ENCODE results near the gene BLOC1S3.
A peak's percentile ranks its signal among the peaks of the same experiment; 100 is the strongest.

The BLOC1S3 gene, protein sequence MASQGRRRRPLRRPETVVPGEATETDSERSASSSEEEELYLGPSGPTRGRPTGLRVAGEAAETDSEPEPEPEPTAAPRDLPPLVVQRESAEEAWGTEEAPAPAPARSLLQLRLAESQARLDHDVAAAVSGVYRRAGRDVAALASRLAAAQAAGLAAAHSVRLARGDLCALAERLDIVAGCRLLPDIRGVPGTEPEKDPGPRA

GRCh38 chr19:45178262-45179071, at the start of gene BLOC1S3:
BLOC1S3 (plus strand) TSS chr19:45178784; CDS start chr19:45179297, 513 bp downstream.
- DNase-seq (ENCODE audit: low spot score) = peak; percentile 94

- DNase-seq (ENCODE audit: low spot score) = no peak
Observed at GRCh38 chr19:45128806-45129205, 49.8 kb upstream of the BLOC1S3 start.

DNA sequence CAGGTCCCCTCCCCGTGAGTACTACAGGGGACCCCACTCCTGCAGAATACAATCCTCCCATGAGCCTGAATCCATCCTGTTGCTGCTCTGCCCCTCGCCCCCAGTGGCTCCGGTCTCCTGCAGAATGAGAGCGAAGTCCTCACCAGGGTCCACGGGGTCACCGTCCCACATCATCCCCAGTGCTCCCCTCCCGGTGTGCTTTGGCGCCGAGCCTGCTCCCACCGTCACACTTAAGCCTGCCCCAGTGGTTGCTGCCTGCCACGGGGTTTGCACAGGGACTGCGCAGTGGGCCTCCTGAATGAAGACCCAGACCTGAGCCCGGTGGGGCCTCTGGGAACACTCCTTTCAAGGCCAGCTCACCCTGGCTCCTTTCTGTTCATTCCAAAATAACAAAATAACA, 48.3 kb upstream of the BLOC1S3 start:
- no peak for DNase-seq (ENCODE audit: low spot score)

GRCh38 chr19:45130888-45131615, 47.5 kb upstream of the BLOC1S3 start:
- DNase-seq (ENCODE audit: low spot score) = no peak

- DNase-seq (ENCODE audit: low spot score) = no peak
Observed at GRCh38 chr19:45133661-45134060, 44.9 kb upstream of the BLOC1S3 start.

DNA sequence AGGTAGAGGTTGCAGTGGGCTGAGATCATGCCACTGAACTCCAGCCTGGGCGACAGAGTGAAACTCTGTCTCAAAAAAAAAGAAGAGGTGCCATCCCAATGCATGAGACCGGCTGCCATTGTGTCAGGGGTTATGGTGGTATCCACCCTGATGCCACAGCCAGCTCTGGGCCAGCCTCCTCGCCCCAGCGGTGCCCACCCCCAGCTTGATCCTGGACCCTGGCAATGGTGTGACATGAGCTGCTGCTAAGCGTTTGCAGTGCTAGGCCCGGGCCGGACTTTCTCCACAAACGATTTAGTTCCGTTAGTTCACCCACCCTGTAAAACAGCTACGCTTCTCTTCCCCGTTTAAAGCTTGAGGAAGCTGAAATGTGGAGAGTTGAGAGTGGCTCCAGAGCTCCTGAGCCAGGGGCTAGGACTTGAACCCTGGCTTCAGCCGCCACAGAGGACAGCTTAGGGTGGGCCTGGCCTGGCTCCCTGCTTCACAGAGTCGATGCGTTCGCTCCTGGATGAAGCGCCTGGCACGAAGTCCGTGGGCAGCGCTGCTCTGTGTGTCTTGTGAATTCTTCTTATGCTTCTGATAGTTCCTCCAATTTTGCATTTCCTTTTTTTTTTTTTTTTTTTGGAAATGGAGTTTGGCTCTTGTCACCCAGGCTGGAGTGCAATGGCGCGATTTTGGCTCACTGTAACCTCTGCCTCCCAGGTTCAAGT, 43.3 kb upstream of the BLOC1S3 start:
- DNase-seq (ENCODE audit: low spot score) = no peak

DNA sequence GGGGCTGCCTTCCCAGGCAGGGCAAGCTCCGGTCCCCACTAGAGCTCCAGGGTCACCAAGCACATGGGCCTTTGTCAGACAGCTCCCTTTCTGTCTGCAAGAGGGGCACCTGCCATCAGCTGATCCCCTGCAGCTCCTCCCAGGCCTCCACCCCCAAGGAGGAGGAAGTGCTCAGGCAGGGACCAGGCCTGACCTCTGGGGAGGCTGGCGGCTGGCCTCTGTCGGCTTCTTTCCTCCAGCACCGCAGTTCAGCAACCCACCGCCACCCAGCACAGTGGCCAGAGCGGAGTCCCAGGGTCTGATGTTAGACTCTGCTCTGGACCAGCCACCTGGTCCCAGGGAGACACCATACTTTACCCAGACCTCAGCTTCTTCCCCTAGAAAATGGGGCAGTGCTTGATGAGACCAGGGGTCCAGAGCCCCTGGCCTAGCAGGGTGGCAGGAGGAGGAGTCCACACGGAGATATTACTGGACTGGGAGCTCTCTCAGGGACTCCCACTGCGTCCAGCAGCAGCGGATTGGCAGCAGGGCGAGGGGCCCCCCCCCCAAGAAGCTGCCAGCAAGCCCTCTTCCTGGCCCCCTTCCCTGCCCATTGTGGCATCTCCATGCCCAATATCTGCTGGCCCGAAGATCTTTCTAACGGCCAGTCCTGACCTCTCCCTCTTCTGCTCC, 41.9 kb upstream of the BLOC1S3 start:
- DNase-seq (ENCODE audit: low spot score) = peak; percentile 58

DNA sequence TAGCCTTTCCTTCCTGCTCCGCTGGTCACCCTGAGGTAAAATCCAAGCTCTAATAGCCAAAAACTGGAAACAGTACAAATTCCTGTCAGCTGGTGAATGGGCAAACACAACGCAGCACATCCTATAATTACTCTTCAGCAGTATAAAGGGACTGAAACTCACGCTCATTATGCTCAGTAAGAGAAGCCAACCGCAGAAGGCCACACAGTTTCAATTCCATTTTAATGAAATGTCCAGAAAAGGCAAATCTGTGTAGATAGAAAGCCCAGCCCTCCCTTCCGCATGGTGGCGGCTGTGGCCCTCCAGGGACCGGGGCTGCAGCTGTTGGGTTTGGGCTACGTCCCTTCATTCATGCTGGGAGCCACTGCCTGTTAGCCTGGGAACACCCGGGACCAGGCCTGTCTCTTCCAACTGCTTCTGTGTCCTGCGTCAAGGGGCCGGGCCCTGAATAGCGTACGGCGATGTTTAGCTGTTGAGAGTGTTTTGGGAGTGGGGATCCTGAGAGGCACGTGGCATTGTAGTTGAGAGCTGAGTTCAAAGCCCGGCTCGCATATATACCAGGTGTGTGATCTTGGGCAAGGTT, 41.3 kb upstream of the BLOC1S3 start:
- DNase-seq (ENCODE audit: low spot score) = no peak

DNA sequence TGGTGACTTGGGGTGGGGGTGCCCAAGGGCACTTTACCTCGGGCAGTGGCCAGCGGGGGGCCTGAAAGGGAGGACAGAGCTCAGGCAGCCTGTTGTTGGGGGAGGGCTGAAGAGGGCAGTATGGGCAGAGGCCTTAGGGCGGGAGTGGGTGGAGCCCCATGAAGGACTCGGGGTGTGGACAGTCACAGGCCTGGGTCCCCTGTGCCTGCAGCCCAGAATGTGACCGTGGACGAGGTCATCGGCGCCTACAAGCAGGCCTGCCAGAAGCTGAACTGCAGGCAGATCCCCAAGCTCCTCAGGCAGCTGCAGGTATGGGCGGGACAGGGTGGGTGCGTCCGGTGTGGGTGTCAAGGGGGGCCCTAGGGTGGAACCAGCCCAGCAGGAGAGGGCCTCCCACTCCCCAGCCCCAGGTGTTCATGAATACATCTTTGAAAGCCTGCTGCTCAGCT, 40.3 kb upstream of the BLOC1S3 start:
- no peak for DNase-seq (ENCODE audit: low spot score)

DNA sequence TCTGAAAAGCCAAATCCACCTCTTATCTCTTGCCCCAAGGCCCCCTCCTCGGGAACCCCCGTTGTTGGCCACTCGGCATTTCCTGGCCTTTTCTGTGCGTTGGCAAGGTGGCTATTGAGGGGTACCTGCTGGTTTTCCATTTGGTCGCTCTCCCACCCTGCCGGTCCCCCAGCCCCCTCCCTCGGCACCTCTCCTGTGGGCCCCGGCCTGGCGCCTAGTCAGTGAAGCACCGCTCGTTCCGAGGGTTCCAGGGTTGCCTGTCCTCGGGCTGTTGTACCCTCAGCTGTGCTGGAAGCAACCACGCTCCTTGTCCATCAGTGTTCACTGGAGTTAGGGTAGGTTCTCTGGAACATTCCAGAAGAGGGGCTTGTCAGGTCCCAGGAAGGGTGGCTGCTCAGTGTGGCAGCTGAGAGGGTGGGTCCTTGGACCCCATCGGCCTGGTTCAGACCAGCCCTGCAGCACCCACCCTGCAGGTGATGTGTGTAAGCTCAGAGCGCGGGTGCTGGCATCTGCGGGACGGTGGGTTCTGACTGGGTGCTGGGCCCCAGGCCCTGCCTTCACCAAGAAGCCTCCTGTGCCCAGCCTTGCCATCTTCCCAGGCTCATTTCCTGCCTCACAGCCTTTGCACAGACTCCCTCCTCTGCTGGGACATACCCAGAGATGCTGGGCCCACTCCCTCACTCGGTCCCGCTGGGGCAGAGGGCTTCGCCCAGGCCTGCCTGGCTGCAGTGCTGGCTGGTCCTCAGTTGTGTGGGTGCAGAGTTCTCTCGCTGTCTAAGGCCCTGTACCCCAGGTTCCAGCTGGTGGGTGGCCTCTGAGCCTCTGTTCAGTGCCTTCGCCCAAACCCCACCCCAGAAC, 39.1 kb upstream of the BLOC1S3 start:
- DNase-seq (ENCODE audit: low spot score) = no peak

DNA sequence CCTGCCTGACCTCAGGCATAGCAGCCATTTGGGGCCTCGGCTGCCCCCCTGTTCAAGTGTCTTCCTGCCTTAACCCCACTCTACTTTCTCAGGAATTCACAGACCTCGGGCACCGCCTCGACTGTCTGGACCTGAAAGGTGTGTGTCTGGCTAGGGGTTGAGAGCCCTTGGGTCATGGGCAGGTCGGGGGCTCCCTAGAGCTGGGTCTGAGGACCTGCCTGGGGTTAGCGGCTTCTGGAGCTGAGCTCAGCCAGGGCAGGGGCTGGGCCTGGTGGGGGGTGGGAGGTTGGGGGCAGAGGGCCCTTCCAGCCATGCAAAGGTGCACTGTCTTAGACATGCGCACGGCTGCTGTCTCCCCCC, 38.5 kb upstream of the BLOC1S3 start:
- no peak for DNase-seq (ENCODE audit: low spot score)

DNA sequence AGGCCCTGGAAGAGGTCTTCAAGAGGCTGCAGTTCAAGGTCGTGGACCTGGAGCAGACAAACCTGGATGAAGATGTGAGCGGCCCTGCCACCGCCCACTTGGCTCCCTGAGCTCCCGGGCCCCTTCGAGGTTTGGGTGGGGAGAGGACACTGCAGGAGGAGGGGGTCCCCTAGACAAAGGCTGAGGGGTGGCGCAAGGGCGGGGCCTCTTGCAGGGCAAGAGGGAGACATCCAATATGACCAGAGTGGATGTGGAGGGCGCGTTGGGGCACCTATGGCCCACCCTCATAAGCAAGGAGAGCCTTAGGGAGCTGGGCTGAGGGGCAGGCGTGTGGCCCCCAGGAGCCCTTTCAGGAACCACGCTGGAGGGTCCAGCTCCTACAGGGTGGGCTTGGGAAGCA, 38.1 kb upstream of the BLOC1S3 start:
- DNase-seq (ENCODE audit: low spot score) = no peak

DNA sequence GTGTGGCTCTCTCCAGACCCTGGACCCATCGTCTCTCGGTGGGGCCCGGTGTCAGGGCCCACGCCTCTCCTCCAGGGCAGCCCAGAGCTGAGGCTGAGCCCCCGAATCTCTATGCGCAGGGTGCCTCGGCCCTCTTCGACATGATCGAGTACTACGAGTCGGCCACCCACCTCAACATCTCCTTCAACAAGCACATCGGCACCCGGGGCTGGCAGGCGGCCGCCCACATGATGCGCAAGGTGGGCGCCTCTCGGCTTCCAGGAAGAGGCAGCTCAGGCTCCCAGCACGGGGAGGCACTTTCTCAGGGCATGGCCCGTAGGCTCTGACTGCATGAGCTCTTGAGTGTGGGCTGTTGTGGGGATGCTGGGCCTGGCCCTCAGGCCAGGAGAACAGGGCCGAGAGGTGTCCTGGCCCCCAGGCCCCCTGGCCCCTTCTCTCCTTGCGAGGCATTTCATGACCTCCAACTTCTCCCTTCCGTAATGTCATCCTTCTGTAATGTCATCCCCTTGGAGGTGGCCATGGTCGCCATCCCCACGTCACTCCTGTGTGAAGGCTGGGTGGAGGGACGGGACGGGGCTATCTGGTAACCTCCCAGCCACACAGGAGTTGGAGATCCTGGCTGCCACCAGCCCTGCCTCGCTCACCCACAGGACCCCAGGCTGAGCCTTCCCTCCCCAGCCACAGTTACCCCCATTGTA, 37.2 kb upstream of the BLOC1S3 start:
- no peak for DNase-seq (ENCODE audit: low spot score)

DNA sequence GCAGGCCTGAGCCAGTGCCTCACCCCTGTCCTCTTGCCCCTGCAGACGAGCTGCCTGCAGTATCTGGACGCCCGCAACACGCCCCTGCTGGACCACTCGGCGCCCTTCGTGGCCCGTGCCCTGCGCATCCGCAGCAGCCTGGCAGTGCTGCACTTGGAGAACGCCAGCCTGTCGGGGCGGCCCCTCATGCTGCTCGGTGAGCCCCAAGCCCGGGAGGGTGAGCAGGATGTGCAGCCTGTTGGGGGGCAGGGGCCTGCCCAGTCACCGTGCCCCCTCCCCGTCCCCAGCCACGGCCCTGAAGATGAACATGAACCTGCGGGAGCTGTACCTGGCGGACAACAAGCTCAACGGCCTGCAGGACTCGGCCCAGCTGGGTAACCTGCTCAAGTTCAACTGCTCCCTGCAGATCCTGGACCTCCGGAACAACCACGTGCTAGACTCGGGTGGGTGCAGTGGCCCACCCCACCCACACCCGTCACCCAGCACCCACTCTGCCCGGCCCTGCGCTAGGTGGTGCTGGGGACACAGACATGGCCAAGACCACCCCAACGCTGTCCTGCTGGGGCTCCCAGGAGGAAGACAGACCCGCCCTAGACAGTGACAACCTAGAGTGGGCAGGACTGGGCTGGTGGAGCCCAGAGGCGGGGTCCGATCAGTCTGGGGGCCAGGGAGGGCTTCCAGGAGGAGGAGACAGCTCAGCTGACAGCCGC, 36.4 kb upstream of the BLOC1S3 start:
- no peak for DNase-seq (ENCODE audit: low spot score)

DNA sequence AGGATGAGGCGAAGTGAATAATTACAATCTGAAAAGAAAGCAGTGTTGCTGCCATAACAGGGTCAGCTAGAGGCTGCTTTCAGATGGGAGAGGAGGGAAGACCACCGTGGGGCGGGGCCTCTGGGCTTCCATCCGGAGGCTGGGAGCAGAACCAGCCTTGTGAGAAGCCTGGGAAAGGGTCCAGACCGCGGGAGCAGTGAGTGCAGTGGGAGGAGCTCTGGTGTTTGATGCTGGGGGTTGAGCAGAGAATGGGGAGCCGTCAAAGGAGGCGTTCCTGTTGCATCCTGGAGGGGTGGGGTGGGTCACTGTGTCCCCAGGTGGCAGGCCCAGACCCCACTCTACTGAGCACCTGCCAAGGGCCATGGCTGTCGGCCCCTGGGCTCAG, 35.9 kb upstream of the BLOC1S3 start:
- DNase-seq (ENCODE audit: low spot score) = no peak

DNA sequence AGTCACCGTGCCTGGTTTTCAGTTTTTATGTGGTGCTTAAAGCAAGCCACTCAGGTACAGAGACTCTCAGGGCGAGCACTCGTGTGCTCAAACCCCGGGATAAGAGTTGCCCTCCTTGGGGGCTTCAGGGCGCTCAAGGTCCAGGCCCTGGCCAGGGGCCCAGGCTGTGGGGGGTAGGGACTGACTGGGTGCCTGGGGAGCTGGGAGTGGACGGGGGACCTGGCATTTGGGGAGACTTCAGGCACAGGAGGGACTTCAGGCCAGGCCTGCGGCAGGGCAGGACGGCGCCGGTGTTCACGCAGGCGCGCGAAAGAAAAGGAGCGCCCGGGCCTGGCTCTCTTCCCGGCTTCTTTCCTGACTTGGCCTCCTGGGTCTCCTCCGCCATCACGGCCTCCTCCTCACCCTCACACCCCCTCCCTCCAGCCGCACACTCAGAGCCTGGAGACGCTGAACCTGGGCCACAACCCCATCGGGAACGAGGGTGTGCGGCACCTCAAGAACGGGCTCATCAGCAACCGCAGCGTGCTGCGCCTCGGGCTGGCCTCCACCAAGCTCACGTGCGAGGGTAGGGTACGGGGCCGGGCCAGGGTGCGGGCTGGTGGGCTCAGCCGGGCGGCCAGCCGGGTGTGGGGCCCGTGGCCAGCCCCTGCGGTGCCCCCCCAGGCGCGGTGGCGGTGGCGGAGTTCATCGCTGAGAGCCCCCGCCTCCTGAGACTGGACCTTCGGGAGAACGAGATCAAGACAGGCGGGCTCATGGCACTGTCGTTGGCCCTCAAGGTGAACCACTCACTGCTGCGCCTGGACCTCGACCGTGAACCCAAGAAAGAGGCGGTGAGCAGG, 33.9 kb upstream of the BLOC1S3 start:
- DNase-seq (ENCODE audit: low spot score) = no peak

DNA sequence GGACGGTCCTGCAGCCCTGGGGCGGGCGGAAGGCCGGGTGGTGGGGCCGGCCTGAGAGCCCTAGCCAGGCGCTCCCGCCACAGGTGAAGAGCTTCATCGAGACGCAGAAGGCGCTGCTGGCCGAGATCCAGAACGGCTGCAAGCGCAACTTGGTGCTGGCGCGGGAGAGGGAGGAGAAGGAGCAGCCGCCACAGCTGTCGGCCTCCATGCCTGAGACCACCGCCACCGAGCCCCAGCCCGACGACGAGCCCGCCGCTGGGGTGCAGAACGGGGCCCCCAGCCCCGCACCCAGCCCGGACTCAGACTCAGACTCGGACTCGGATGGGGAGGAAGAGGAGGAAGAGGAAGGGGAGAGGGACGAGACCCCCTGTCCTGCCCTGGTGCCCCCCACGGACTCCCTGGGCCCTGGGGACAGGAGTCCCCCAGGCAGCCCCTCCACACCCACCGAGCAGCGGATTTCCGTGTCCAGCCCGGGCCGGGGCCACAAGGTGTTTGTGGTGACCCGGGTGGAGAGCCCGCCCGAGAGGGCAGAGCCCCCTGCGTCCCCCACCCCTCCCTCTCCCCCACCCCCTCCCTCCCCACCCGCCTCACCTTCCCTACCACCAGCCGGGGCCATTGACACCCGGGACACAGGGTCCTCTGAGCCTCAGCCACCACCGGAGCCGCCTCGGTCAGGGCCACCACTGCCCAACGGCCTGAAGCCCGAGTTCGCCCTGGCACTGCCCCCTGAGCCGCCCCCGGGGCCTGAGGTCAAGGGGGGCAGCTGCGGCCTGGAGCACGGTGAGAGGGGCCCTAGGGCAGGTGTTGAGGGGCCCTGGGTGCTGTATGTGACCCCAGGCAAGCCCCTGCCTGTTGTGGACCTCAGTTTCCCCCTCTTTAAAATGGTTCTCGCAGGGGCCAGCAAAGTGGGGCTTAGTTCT, 33.1 kb upstream of the BLOC1S3 start:
- no peak for DNase-seq (ENCODE audit: low spot score)

All from iPS-NIHi11 (cell line).